Measurements from ENCODE around the gene CDC73. TPM values are rescaled to one million over a fixed set of nuclear protein-coding genes. Genes with fewer than 3 reads are reported as not detected.
A peak's percentile ranks its signal among the peaks of the same experiment; 100 is the strongest.
"Not testable (repeated sequence)": the region's sequence is repeated elsewhere in the genome, so short reads cannot be mapped to it uniquely, and the experiment has no call there.

Gene CDC73
- total and polyA plus RNA-seq, 2 of the 13 experiments (the other 11 are each of a cell fraction or from before 2014, with no cell fraction given), result 20.2 to 26.3 TPM

GRCh38 chr1:193185901-193186731, 64.3 kb downstream of the CDC73 start, which contains the start of gene B3GALT2:
Gene B3GALT2, minus strand, starts transcription at chr1:193186613. Its CDS starts 5,051 bp downstream, at chr1:193181562.
- WGBS (ENCODE audit: low lambda C conversion rate), result 71% methylated on average over 13 of the region's 13 CpGs
- Histone ChIP-seq H3K9me3 (ENCODE audit: low read length) (no peaks in the 10 kb centered on the region), H2AFZ (ENCODE audit: low read length) (no peak within 1 kb of the TSS), H4K20me1 (ENCODE audit: insufficient read depth, low read length) (0 out of 2 replicates have a peak, but pooled peaks cover 4% of the 10 kb centered on the region), H3K9ac (ENCODE audit: insufficient read depth, low read depth, low read length) (no peak within 1 kb of the TSS), H3K27ac (ENCODE audit: extremely low read length, insufficient read depth, low read length) (peak within 1 kb of the TSS; percentile 30), H3K4me3 (replicated peaks in 1 of 3; ENCODE audit: insufficient read depth in 1 of 3, low read depth in 2 of 3, low read length in 3 of 3) (no peak within 1 kb of the TSS; a peak in 1 of 6 replicates), H3K27me3 (ENCODE audit: control insufficient read depth in 1 of 2, insufficient read depth in 2 of 2, low read length in 2 of 2) (no peaks in the 10 kb centered on the region), H3K79me2 (ENCODE audit: insufficient read depth, low read length) (peaks cover 30% of the 10 kb centered on the region), H3K4me2 (ENCODE audit: low read depth, low read length) (peak within 1 kb of the TSS; percentile 50), H3K4me1 (ENCODE audit: insufficient read depth, low read length) (peaks cover 38% of the 10 kb centered on the region), H3K36me3 (replicated peaks in 1 of 2; ENCODE audit: control insufficient read depth in 1 of 2, insufficient read depth in 2 of 2, low read length in 2 of 2) (no peaks in the 10 kb centered on the region)
- no peak for TF ChIP-seq FOXA1 (IDR thresholded peaks at IDR 0.05)
- 0 out of 2 replicates have a peak, but pooled peaks have one; percentile 10 for TF ChIP-seq FOXA1 (CRISPR knock-in tag; IDR thresholded peaks at IDR 0.05)
- no peak for TF ChIP-seq NR3C1 (CRISPR knock-in tag; IDR thresholded peaks at IDR 0.05)
- intact Hi-C loops (cut with micrococcal nuclease; ENCODE audit: unreplicated experiment), result loop anchor here (10.0 kb wide), 1 partner anchor 159 kb away; no protein-coding TSS in a partner anchor
- POLR2A ChIA-PET, result no interaction called here
- DNase-seq (ENCODE audit: low spot score) (peak; percentile 32), ATAC-seq (peak; percentile 68), FAIRE-seq (no peak)
- no TSS peak for BruUV-seq (replicated peaks)
- CTCF ChIA-PET (ENCODE audit: low intra/inter-chr PET ratio, low total read pairs), result no interaction called here
- in situ Hi-C loops (cut with HindIII; ENCODE audit: extremely low pct_ligation_motif_present, low pct_unique_long_range_greater_than_20kb), result no loop called here

- Histone ChIP-seq H3K9ac (ENCODE audit: insufficient read depth, low read depth, low read length) (no peak overlapping the region), H3K4me2 (ENCODE audit: low read depth, low read length) (no peak overlapping the region), H2AFZ (ENCODE audit: low read length) (no peak overlapping the region), H3K36me3 (replicated peaks in 1 of 2; ENCODE audit: control insufficient read depth in 1 of 2, insufficient read depth in 2 of 2, low read length in 2 of 2) (0 out of 5 replicates have a peak, but pooled peaks cover 0 to under 1% of the 10 kb centered on the region in 2 experiments), H3K27me3 (ENCODE audit: control insufficient read depth in 1 of 2, insufficient read depth in 2 of 2, low read length in 2 of 2) (no peaks in the 10 kb centered on the region), H3K79me2 (ENCODE audit: insufficient read depth, low read length) (peaks cover 27% of the 10 kb centered on the region), H3K27ac (ENCODE audit: extremely low read length, insufficient read depth, low read length) (no peak overlapping the region), H3K4me3 (replicated peaks in 1 of 3; ENCODE audit: insufficient read depth in 1 of 3, low read depth in 2 of 3, low read length in 3 of 3) (no peak overlapping the region), H3K9me3 (ENCODE audit: low read length) (peaks cover 3% of the 10 kb centered on the region), H4K20me1 (ENCODE audit: insufficient read depth, low read length) (0 out of 2 replicates have a peak, but pooled peaks cover 4% of the 10 kb centered on the region), H3K4me1 (ENCODE audit: insufficient read depth, low read length) (peaks cover 38% of the 10 kb centered on the region)
- no TSS peak for BruUV-seq (replicated peaks)
- 98% methylated on average over 1 of the region's 1 CpG for WGBS (ENCODE audit: low lambda C conversion rate)
- ATAC-seq (no peak), DNase-seq (ENCODE audit: low spot score) (no peak), FAIRE-seq (no peak)
- in situ Hi-C loops (cut with HindIII; ENCODE audit: extremely low pct_ligation_motif_present, low pct_unique_long_range_greater_than_20kb), result no loop called here
- TF ChIP-seq ATF7 (IDR thresholded peaks at IDR 0.05), result peak; percentile 23; the same call in 1 of the 2 replicates
- no peak for TF ChIP-seq ATF7 (CRISPR knock-in tag; IDR thresholded peaks at IDR 0.05)
- TF ChIP-seq SMYD3 (CRISPR knock-in tag; IDR thresholded peaks at IDR 0.05), result no peak
- ChIA-PET POLR2A (no interaction called here), CTCF (ENCODE audit: low intra/inter-chr PET ratio, low total read pairs) (no interaction called here)
- intact Hi-C loops (cut with micrococcal nuclease; ENCODE audit: unreplicated experiment), result loop anchor here (10.0 kb wide), 1 partner anchor 158 kb away; no protein-coding TSS in a partner anchor
These were observed 65.3 kb downstream of the CDC73 start for GRCh38 chr1:193187114-193187513.

GRCh38 chr1:193188915-193189314, 67.1 kb downstream of the CDC73 start:
- H3K9me3 ChIP-seq (ENCODE audit: low read length), result peaks cover 10% of the 10 kb centered on the region
- H3K9ac ChIP-seq (ENCODE audit: insufficient read depth, low read depth, low read length); H4K20me1 ChIP-seq (ENCODE audit: insufficient read depth, low read length); H3K36me3 ChIP-seq (replicated peaks in 1 of 2; ENCODE audit: control insufficient read depth in 1 of 2, insufficient read depth in 2 of 2, low read length in 2 of 2); H3K4me2 ChIP-seq (ENCODE audit: low read depth, low read length); CTCF ChIA-PET (ENCODE audit: low intra/inter-chr PET ratio, low total read pairs); in situ Hi-C loops (cut with HindIII; ENCODE audit: extremely low pct_ligation_motif_present, low pct_unique_long_range_greater_than_20kb); BruUV-seq (replicated peaks); H3K27me3 ChIP-seq (ENCODE audit: control insufficient read depth in 1 of 2, insufficient read depth in 2 of 2, low read length in 2 of 2); H3K4me3 ChIP-seq (replicated peaks in 1 of 3; ENCODE audit: insufficient read depth in 1 of 3, low read depth in 2 of 3, low read length in 3 of 3); FAIRE-seq; ATAC-seq; DNase-seq (ENCODE audit: low spot score); H3K27ac ChIP-seq (ENCODE audit: extremely low read length, insufficient read depth, low read length); POLR2A ChIA-PET; H2AFZ ChIP-seq (ENCODE audit: low read length): not testable (repeated sequence)
- H3K79me2 ChIP-seq (ENCODE audit: insufficient read depth, low read length), result peaks cover 24% of the 10 kb centered on the region
- intact Hi-C loops (cut with micrococcal nuclease; ENCODE audit: unreplicated experiment), result loop anchor here (10.0 kb wide), 1 partner anchor 156 kb away; no protein-coding TSS in a partner anchor
- H3K4me1 ChIP-seq (ENCODE audit: insufficient read depth, low read length), result peaks cover 38% of the 10 kb centered on the region
- WGBS (ENCODE audit: low lambda C conversion rate), result over 99% methylated on average over 7 of the region's 7 CpGs

Data from HepG2 (cell line).